ENCODE results near the gene PVALEF. TPM values are rescaled to one million over a fixed set of nuclear protein-coding genes. Genes with fewer than 3 reads are reported as not detected.

PVALEF gene
- total and polyA plus RNA-seq, 2 donors (not counting 1 experiment from before 2014, with no cell fraction given) = not detected

DNA sequence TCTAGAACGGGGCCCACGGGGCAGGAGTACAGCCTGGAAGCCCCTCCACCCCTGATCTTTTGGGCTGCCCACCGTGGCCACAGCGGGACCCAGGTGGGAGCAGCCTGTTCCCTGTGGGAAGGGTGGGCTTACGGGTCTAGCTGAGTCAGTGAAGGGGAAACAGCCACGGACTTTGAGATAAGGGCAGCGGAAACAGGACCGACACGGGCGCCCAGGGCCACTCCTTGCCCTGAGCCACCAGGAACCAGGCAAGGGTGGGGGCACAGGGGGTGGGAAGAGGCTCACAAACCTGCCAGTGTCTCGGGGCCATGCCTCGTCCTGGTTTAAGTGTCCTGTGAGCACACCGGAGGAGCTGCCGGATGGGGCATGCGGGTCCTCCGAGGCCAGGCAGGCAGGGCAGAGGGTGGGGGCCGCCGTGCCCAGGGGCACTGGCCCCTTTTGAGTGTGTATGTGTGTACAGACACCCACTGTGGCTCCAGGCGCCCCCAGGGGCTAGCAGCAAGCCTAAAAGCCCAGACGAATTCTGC is 47.6 kb upstream of the PVALEF start:
- H3K4me2 ChIP-seq (ENCODE audit: extremely low read depth, insufficient read depth, low read length) = no peak overlapping the region
- H2AFZ ChIP-seq (ENCODE audit: low read length) = no peak overlapping the region
- no peak for DNase-seq (ENCODE audit: low read depth in 2 of 2)
- no peaks in the 10 kb centered on the region for H4K20me1 ChIP-seq (ENCODE audit: control insufficient read depth, extremely low read depth, insufficient read depth, low read length)
- H3K4me1 ChIP-seq (ENCODE audit: control insufficient read depth, extremely low read depth, insufficient read depth, low read length) = no peaks in the 10 kb centered on the region
- no peaks in the 10 kb centered on the region for H3K27me3 ChIP-seq (ENCODE audit: control insufficient read depth, insufficient read depth, low read length)
- no peak overlapping the region for H3K9ac ChIP-seq (ENCODE audit: insufficient read depth, low read length)
- no peaks in the 10 kb centered on the region for H3K79me2 ChIP-seq (ENCODE audit: control insufficient read depth, insufficient read depth, low read length)
- H3K4me3 ChIP-seq (replicated peaks in 1 of 4; ENCODE audit: control extremely low read depth in 1 of 4, insufficient read depth in 1 of 4, low read depth in 3 of 4, low read length in 4 of 4) = no peak overlapping the region
- H3K9me3 ChIP-seq (ENCODE audit: control insufficient read depth, insufficient read depth, low read depth, low read length) = no peaks in the 10 kb centered on the region
- no peak for TF ChIP-seq CTCF (conservative IDR thresholded peaks at IDR 0.05 in 1 of 2, IDR thresholded peaks at IDR 0.05 in 1 of 2; ENCODE audit: low read depth in 1 of 2, low read length in 2 of 2)
- H3K36me3 ChIP-seq (ENCODE audit: control insufficient read depth, insufficient read depth, low read length) = no peaks in the 10 kb centered on the region
- H3K27ac ChIP-seq (ENCODE audit: insufficient read depth, low read length) = no peak overlapping the region

DNA sequence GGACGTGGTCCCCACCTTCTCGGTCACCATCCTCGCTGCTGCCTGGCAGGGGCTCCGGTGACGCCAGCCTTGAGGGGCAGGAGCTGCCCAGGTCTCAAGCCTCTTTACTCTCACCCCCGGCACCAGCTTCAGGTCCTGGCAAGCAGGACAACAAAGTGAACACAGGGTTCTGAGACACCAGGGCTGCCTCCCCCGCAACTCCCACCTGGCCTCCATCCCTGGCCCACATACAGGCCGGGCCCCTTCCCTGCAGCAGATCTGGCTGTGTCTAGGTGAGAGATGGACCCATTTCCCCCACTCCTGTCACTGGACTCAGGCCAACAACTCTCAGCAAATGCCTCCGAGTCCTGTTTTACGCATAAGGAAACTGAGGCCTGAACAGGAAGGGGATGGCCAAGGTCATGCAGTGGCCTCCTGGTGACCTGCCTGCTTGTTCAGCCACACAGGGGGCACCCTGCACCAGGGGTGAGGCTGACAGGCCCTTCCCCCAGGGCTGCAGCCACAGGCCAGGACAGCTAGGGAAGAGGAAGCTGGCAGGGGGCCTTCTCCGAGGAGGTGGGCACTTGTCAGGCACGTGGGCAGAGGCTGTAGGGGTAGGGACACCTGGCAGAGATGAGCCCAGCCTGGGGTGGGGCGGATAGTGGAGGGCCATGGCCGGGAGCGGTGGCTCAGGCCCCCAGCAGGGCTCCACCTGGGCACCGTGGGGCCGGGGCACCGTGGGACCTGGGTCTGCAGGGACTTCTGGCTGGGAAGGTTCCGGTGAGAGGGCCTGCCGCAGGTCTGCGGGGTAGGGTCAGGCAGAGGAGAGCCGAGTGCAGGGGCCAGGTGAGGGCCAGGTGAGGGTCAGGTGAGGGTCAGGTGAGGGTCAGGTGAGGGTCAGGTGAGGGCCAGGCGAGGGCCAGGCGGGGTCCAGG is 46.7 kb upstream of the PVALEF start:
- peak overlapping the region in 2 of 4 experiments; percentile 43 to 50 for H3K4me3 ChIP-seq (replicated peaks in 1 of 4; ENCODE audit: control extremely low read depth in 1 of 4, insufficient read depth in 1 of 4, low read depth in 3 of 4, low read length in 4 of 4)

More for the DNA sequence above, 46.7 kb upstream of the PVALEF start:
- H3K36me3 ChIP-seq (ENCODE audit: control insufficient read depth, insufficient read depth, low read length) = no peaks in the 10 kb centered on the region
- no peaks in the 10 kb centered on the region for H4K20me1 ChIP-seq (ENCODE audit: control insufficient read depth, extremely low read depth, insufficient read depth, low read length)
- peak overlapping the region; percentile 4 for H3K9ac ChIP-seq (ENCODE audit: insufficient read depth, low read length)
- H3K4me1 ChIP-seq (ENCODE audit: control insufficient read depth, extremely low read depth, insufficient read depth, low read length) = no peaks in the 10 kb centered on the region
- no peaks in the 10 kb centered on the region for H3K9me3 ChIP-seq (ENCODE audit: control insufficient read depth, insufficient read depth, low read depth, low read length)
- H3K79me2 ChIP-seq (ENCODE audit: control insufficient read depth, insufficient read depth, low read length) = no peaks in the 10 kb centered on the region
- H2AFZ ChIP-seq (ENCODE audit: low read length) = no peak overlapping the region
- no peaks in the 10 kb centered on the region for H3K27me3 ChIP-seq (ENCODE audit: control insufficient read depth, insufficient read depth, low read length)
- no peak for TF ChIP-seq CTCF (conservative IDR thresholded peaks at IDR 0.05 in 1 of 2, IDR thresholded peaks at IDR 0.05 in 1 of 2; ENCODE audit: low read depth in 1 of 2, low read length in 2 of 2)
- TF ChIP-seq EZH2 (IDR thresholded peaks at IDR 0.05; ENCODE audit: low read length, missing control alignments) = no peak
- no peak overlapping the region for H3K27ac ChIP-seq (ENCODE audit: insufficient read depth, low read length)
- DNase-seq (ENCODE audit: low read depth in 2 of 2) = no peak
- H3K4me2 ChIP-seq (ENCODE audit: extremely low read depth, insufficient read depth, low read length) = peak overlapping the region; percentile 64
